KMS-11 (cell line): ENCODE measurements around the gene NAMPT.

Source experiments
- H2AFZ ChIP-seq: fragments of 200-600 bp; sonication (generic); 2 replicates; pipeline ENCODE4 v1.6.1; 2016; ENCODE audit warnings: antibody characterized with exemption, mixed run types, low read depth
- H3K27ac ChIP-seq: fragments of 200-600 bp; sonication (generic); 2 replicates; pipeline ENCODE4 v1.6.1; 2016; ENCODE audit warnings: mild to moderate bottlenecking, mixed run types
- H3K27me3 ChIP-seq: fragments of 200-600 bp; sonication (generic); 2 replicates; pipeline ENCODE4 v1.6.1; 2017; ENCODE audit warnings: mild to moderate bottlenecking, low read depth, mixed run types, moderate library complexity; ENCODE audit not compliant: insufficient read depth
- H3K36me3 ChIP-seq: fragments of 200-600 bp; sonication (generic); 2 replicates; pipeline ENCODE4 v1.6.1; 2017; ENCODE audit warnings: mild to moderate bottlenecking, mixed run types; ENCODE audit not compliant: insufficient read depth
- H3K4me1 ChIP-seq: fragments of 200-600 bp; sonication (generic); 2 replicates; pipeline ENCODE4 v1.6.1; 2016; ENCODE audit warnings: mild to moderate bottlenecking, low read depth, mixed run types; ENCODE audit not compliant: poor library complexity, severe bottlenecking
- H3K4me2 ChIP-seq: fragments of 200-600 bp; sonication (generic); 2 replicates; pipeline ENCODE4 v1.7.0; 2016; ENCODE audit warnings: mild to moderate bottlenecking, mixed run types
- H3K4me3 ChIP-seq: fragments of 200-600 bp; sonication (generic); IDR thresholded peaks from 2 replicates; pipeline ENCODE4 v1.6.1; 2017; ENCODE audit warnings: low read depth, low read length, mixed read lengths; ENCODE audit not compliant: insufficient read depth
- H3K79me2 ChIP-seq: fragments of 200-600 bp; sonication (generic); 2 replicates; pipeline ENCODE4 v1.6.1; 2016; ENCODE audit warnings: low read depth, mixed run types; ENCODE audit not compliant: insufficient read depth
- H3K9ac ChIP-seq: fragments of 200-600 bp; sonication (generic); 2 replicates; pipeline ENCODE4 v1.6.1; 2016; ENCODE audit warnings: mild to moderate bottlenecking, mixed run types
- H4K20me1 ChIP-seq: fragments of 200-600 bp; sonication (generic); 2 replicates; pipeline ENCODE4 v1.6.1; 2016; ENCODE audit warnings: mild to moderate bottlenecking, mixed run types; ENCODE audit not compliant: insufficient read depth
- CTCF ChIP-seq: fragments of 200-600 bp; sonication (generic); conservative IDR thresholded peaks from 2 replicates; pipeline ENCODE4 v1.6.1; 2017; ENCODE audit warnings: low read depth, mild to moderate bottlenecking, antibody characterized with exemption, low read length, moderate library complexity, mixed read lengths

Gene NAMPT

DNA sequence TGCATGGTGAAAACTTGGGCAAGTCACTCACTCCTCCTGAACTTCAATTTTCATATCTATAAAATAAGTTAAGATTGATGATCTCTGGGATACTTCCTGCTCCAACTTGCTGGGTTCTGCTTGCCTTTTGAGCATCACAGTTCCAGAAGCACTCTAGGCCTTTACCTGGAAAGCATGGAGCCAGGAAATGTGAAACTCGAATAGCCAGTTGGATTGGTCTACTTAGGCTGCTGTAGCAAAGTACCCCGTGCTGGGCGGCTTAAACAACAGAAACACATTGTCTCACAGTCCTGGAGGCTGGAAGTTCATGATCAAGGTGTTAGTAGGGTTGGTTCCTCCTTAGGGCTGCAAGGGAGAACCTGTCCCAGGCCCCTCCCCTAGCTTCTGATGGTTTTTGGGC, 64.5 kb downstream of the NAMPT start:
- no peak overlapping the region for H3K27ac ChIP-seq

DNA sequence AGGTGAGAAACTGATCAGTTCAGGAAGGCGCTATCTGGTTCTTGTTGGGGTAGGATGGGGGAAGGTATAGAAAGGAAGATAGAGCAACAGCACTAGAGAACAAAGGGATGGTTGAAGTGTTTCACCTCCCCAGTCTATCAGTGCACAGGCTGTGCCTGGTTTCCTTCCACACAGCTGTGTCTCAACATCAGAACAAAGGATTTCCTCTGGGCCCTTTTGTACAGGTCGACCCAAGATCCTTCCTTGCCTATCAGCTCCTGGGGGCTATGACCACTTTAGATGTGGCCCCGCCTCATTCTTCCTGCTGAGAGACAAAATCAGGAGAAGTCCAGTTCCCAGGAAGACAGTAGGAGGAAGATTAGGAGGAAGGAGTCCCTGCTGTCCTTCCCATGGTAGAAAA, 65.6 kb downstream of the NAMPT start:
- H4K20me1 ChIP-seq = no peaks in the 10 kb centered on the region
- H3K79me2 ChIP-seq = no peaks in the 10 kb centered on the region
- no peaks in the 10 kb centered on the region for H3K4me1 ChIP-seq
- H2AFZ ChIP-seq = no peak overlapping the region
- no peaks in the 10 kb centered on the region; the same call in 1 of the 2 replicates for H3K27me3 ChIP-seq
- H3K9ac ChIP-seq = no peak overlapping the region
- no peak overlapping the region for H3K27ac ChIP-seq
- no peak for TF ChIP-seq CTCF
- no peaks in the 10 kb centered on the region for H3K36me3 ChIP-seq
- H3K4me3 ChIP-seq = no peak overlapping the region
- no peak overlapping the region for H3K4me2 ChIP-seq

More for the DNA sequence above, 64.5 kb downstream of the NAMPT start:
- TF ChIP-seq CTCF = no peak
- Histone ChIP-seq H3K79me2 (no peaks in the 10 kb centered on the region), H3K36me3 (no peaks in the 10 kb centered on the region), H3K4me1 (no peaks in the 10 kb centered on the region), H2AFZ (no peak overlapping the region), H3K27me3 (no peaks in the 10 kb centered on the region; the same call in 1 of the 2 replicates), H4K20me1 (no peaks in the 10 kb centered on the region), H3K9ac (no peak overlapping the region), H3K4me3 (no peak overlapping the region), H3K4me2 (no peak overlapping the region)

GRCh38 chr7:106218546-106218945, 66.2 kb downstream of the NAMPT start:
- Histone ChIP-seq H4K20me1 (no peaks in the 10 kb centered on the region), H3K27me3 (no peaks in the 10 kb centered on the region; the same call in 1 of the 2 replicates)
- no peak for TF ChIP-seq CTCF

DNA sequence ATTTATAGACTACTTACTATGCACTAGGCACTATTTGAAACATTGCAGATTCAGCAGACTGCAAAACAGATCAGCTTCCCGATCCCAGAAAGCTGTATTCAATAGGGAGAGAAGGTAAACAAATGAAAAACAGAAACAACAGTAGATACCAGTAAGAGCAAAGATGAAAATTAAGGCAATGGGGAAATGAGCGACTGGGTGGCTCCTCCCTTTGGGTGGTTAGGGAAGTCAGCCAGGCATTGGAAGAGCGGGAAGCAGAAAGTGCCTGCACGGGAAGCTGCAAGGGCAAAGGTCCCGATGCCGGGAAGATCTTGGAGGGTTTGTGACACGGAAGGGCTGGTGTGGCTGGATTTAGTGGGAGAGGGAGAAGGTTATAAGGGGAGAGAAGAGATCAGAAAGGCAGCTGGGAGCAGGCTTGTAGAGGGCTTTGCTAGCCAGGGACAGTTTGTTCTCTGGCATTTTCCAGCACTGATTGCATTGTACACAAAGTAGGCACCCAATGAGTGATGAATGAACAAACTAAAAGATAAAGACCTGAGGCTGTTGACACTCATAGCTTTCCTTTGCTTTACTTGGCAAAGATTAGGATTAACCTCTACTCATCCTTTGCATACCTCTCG, 67.8 kb downstream of the NAMPT start:
- H4K20me1 ChIP-seq = no peaks in the 10 kb centered on the region
- H3K9ac ChIP-seq = no peak overlapping the region
- no peaks in the 10 kb centered on the region for H3K36me3 ChIP-seq
- no peak overlapping the region for H3K4me3 ChIP-seq
- H3K4me2 ChIP-seq = no peak overlapping the region
- no peak for TF ChIP-seq CTCF
- no peak overlapping the region for H3K27ac ChIP-seq
- H3K4me1 ChIP-seq = no peaks in the 10 kb centered on the region
- no peaks in the 10 kb centered on the region for H3K79me2 ChIP-seq
- H2AFZ ChIP-seq = no peak overlapping the region
- no peaks in the 10 kb centered on the region; the same call in 1 of the 2 replicates for H3K27me3 ChIP-seq

More at GRCh38 chr7:106218546-106218945, 66.2 kb downstream of the NAMPT start:
- H3K4me3 ChIP-seq = no peak overlapping the region
- no peaks in the 10 kb centered on the region for H3K36me3 ChIP-seq
- H3K27ac ChIP-seq = no peak overlapping the region
- H2AFZ ChIP-seq = no peak overlapping the region
- no peaks in the 10 kb centered on the region for H3K4me1 ChIP-seq
- H3K9ac ChIP-seq = no peak overlapping the region
- no peaks in the 10 kb centered on the region for H3K79me2 ChIP-seq
- no peak overlapping the region for H3K4me2 ChIP-seq
